Measurements from ENCODE around the gene FOXL1. TPM values are rescaled to one million over a fixed set of nuclear protein-coding genes. Genes with fewer than 3 reads are reported as not detected.

FOXL1 gene
- polyA plus RNA-seq, 2 of the 4 experiments (the other 2 are of a cell fraction) = 0.48 to 0.70 TPM

DNA sequence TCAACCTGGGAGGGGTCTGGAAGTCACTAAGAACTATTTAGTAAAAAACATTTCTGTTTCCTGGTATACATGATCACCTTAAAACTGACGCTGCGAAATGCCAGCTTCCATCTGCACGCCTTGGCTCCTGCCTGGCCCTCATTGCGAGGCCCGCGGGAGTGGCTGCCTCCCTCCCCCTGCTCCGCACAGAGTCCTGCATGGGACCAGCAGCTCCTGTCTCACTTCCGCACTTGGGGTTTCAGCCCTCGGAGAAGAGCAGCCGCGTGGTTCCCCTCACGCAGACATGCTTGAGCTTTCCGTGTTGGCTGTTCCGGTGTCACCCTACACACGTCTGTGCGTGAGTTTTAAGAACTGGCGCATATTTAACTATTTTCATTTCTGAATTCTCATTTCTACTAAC, 41.7 kb upstream of the FOXL1 start (continued):
- TF ChIP-seq, protein P1, sequence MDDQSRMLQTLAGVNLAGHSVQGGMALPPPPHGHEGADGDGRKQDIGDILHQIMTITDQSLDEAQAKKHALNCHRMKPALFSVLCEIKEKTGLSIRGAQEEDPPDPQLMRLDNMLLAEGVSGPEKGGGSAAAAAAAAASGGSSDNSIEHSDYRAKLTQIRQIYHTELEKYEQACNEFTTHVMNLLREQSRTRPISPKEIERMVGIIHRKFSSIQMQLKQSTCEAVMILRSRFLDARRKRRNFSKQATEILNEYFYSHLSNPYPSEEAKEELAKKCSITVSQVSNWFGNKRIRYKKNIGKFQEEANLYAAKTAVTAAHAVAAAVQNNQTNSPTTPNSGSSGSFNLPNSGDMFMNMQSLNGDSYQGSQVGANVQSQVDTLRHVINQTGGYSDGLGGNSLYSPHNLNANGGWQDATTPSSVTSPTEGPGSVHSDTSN (IDR thresholded peaks at IDR 0.05) = no peak
- no peak for TF ChIP-seq HDAC2 (IDR thresholded peaks at IDR 0.05)
- TF ChIP-seq NPAS2 (CRISPR knock-in tag; IDR thresholded peaks at IDR 0.05; ENCODE audit: borderline replicate concordance) = no peak
- TF ChIP-seq, protein P2, sequence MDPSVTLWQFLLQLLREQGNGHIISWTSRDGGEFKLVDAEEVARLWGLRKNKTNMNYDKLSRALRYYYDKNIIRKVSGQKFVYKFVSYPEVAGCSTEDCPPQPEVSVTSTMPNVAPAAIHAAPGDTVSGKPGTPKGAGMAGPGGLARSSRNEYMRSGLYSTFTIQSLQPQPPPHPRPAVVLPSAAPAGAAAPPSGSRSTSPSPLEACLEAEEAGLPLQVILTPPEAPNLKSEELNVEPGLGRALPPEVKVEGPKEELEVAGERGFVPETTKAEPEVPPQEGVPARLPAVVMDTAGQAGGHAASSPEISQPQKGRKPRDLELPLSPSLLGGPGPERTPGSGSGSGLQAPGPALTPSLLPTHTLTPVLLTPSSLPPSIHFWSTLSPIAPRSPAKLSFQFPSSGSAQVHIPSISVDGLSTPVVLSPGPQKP (IDR thresholded peaks at IDR 0.05; ENCODE audit: low read depth, low read length) = no peak
- no peak for TF ChIP-seq CBX8 (IDR thresholded peaks at IDR 0.05)
- no peak for TF ChIP-seq RFX5 (IDR thresholded peaks at IDR 0.05)
- TF ChIP-seq, protein P3, sequence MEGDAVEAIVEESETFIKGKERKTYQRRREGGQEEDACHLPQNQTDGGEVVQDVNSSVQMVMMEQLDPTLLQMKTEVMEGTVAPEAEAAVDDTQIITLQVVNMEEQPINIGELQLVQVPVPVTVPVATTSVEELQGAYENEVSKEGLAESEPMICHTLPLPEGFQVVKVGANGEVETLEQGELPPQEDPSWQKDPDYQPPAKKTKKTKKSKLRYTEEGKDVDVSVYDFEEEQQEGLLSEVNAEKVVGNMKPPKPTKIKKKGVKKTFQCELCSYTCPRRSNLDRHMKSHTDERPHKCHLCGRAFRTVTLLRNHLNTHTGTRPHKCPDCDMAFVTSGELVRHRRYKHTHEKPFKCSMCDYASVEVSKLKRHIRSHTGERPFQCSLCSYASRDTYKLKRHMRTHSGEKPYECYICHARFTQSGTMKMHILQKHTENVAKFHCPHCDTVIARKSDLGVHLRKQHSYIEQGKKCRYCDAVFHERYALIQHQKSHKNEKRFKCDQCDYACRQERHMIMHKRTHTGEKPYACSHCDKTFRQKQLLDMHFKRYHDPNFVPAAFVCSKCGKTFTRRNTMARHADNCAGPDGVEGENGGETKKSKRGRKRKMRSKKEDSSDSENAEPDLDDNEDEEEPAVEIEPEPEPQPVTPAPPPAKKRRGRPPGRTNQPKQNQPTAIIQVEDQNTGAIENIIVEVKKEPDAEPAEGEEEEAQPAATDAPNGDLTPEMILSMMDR (IDR thresholded peaks at IDR 0.05) = no peak

DNA sequence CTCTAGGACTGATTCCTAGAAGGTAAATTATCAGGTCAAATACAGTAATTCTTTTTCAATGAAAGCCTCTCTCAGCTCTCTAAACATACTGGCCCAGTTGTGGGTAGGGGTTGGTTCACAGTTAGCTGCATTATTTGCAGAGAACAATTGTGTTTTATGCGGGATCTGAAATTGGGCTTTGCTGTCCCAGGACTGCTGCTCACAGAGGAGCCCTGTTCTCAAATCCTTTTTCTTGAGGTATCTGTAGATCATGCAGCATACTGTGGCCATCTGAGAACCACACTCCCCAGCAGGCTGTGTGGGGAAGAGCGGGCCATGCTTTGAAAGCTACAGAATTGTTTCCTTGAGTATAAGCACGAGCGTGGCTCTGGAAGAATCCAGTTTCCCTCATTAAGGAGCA, 40.9 kb upstream of the FOXL1 start:
- ATAC-seq (no peak), DNase-seq (ENCODE audit: low read depth in 1 of 2, low spot score in 1 of 2) (no peak), FAIRE-seq (no peak)
- ChIA-PET POLR2A (no interaction called here), CTCF (interaction anchor here (0.8 to 1.7 kb wide), 4 partner anchors 17 to 525 kb away, joined by 3 to 4 read pairs (median 3); no protein-coding TSS in a partner anchor)
- Histone ChIP-seq H3K4me1 (no peaks in the 10 kb centered on the region), H3K27ac (no peak overlapping the region), H3K9me3 (no peaks in the 10 kb centered on the region), H3K4me2 (no peak overlapping the region), H3K4me3 (no peak overlapping the region)
- WGBS (ENCODE audit: missing lambda C conversion rate) = 95% methylated on average over 4 of the region's 4 CpGs
- TF ChIP-seq MAFK (IDR thresholded peaks at IDR 0.05; ENCODE audit: partially characterized antibody) (no peak), CEBPB (IDR thresholded peaks at IDR 0.05) (no peak), GATA3 (IDR thresholded peaks at IDR 0.05; ENCODE audit: borderline replicate concordance) (no peak), CHD2 (IDR thresholded peaks at IDR 0.05; ENCODE audit: low read length, partially characterized antibody) (no peak), ESRRA (IDR thresholded peaks at IDR 0.05; ENCODE audit: borderline replicate concordance, low read length) (no peak), RCOR1 (IDR thresholded peaks at IDR 0.05; ENCODE audit: low read depth, low read length) (no peak), ZSCAN20 (CRISPR knock-in tag; IDR thresholded peaks at IDR 0.05) (no peak), NPAS2 (CRISPR knock-in tag; IDR thresholded peaks at IDR 0.05; ENCODE audit: borderline replicate concordance) (no peak), FOXS1 (CRISPR knock-in tag; IDR thresholded peaks at IDR 0.05) (no peak), NFE2L2 (conservative IDR thresholded peaks at IDR 0.05; ENCODE audit: low read length) (no peak)
- TF ChIP-seq, protein P1 (IDR thresholded peaks at IDR 0.05) = no peak
- TF ChIP-seq, protein P4, sequence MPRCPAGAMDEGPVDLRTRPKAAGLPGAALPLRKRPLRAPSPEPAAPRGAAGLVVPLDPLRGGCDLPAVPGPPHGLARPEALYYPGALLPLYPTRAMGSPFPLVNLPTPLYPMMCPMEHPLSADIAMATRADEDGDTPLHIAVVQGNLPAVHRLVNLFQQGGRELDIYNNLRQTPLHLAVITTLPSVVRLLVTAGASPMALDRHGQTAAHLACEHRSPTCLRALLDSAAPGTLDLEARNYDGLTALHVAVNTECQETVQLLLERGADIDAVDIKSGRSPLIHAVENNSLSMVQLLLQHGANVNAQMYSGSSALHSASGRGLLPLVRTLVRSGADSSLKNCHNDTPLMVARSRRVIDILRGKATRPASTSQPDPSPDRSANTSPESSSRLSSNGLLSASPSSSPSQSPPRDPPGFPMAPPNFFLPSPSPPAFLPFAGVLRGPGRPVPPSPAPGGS (IDR thresholded peaks at IDR 0.05) = no peak
- TF ChIP-seq, protein P5, sequence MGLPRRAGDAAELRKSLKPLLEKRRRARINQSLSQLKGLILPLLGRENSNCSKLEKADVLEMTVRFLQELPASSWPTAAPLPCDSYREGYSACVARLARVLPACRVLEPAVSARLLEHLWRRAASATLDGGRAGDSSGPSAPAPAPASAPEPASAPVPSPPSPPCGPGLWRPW (IDR thresholded peaks at IDR 0.05) = no peak
- TF ChIP-seq, protein P6, sequence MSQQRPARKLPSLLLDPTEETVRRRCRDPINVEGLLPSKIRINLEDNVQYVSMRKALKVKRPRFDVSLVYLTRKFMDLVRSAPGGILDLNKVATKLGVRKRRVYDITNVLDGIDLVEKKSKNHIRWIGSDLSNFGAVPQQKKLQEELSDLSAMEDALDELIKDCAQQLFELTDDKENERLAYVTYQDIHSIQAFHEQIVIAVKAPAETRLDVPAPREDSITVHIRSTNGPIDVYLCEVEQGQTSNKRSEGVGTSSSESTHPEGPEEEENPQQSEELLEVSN (IDR thresholded peaks at IDR 0.05; ENCODE audit: borderline replicate concordance, low read depth) = no peak
- TF ChIP-seq, protein P7, sequence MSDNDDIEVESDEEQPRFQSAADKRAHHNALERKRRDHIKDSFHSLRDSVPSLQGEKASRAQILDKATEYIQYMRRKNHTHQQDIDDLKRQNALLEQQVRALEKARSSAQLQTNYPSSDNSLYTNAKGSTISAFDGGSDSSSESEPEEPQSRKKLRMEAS (IDR thresholded peaks at IDR 0.05) = no peak
